HG03457 (cell line): ENCODE data around the gene SDK1.
"Not testable (repeated sequence)": the region's sequence is repeated elsewhere in the genome, so short reads cannot be mapped to it uniquely, and the experiment has no call there.

ENCODE experiments used
- ATAC-seq: cut with Tn5 transposase; IDR thresholded peaks from one replicate; pipeline ENCODE4 v1.9.1; 2021; ENCODE audit warnings: moderate number of reproducible peaks; ENCODE audit not compliant: unreplicated experiment

SDK1 gene

GRCh38 chr7:4225881-4226523, 925.0 kb downstream of the SDK1 start:
- no peak for ATAC-seq

GRCh38 chr7:4226524-4226882, 925.5 kb downstream of the SDK1 start:
- no peak for ATAC-seq

- ATAC-seq: no peak
Observed at GRCh38 chr7:4227105-4228010, 926.3 kb downstream of the SDK1 start.

GRCh38 chr7:4230352-4230751, 929.3 kb downstream of the SDK1 start:
- no peak for ATAC-seq

- no peak for ATAC-seq
Observed at GRCh38 chr7:4233146-4233545, 932.1 kb downstream of the SDK1 start.

DNA sequence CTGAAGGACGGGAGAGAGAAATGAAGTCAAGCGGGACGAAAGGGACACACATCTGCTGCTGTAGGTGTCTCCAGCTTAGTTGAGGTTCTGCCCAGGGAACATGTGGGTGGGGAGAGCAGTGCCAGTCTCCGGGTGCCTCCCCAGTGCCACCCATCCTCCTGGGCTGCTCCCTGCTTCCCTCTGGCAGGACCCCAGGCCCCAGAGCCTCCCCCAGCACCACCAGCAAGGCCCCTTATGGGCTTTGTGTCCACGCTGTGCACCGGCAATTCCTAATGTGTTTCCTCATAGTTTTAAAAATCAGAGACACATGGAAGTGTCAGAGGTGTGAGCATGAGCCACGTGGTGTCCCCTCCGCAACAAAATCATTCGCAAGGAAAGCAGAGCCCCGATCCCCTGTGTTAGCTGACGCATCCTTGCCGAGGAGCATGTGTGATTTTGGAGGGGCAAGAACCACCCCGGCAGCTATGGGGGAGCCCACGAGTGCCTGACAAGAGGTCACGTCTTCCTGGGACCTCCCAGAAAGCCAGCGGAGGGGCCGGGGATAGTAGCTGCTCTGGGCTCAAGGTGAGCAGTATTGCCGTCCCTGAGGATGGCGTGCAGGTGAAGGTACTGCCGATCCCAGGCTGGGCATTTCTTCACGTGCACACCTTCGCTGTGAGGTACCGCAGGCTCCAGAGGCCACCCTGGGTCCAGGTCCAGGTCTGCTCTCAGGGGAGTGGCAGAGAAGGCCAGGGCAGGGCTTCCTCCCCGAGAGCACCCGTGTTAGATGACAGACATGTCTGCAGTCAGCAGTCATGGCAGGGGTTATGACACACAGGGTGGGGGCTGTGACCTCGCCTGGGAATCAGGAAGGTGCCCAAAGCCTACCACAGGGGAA, 932.8 kb downstream of the SDK1 start:
- ATAC-seq: no peak

DNA sequence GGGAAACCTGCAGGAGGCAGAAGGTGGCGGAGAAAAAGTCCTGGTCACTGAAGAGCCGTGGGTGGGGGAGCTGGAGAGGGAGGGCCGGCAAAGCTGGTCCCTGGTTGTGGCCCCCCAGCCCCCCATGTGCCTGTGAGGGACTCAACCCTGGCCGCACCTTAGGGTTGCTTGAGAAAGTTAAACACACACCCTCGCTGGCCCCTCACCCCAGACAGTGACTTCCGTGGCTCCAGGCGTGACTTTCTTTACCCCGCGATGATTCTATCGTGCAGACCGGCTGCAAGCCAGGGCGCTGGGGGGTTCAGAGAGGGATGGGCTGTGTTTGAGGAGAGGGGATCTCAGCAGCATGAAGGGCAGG, 933.4 kb downstream of the SDK1 start:
- no peak for ATAC-seq

DNA sequence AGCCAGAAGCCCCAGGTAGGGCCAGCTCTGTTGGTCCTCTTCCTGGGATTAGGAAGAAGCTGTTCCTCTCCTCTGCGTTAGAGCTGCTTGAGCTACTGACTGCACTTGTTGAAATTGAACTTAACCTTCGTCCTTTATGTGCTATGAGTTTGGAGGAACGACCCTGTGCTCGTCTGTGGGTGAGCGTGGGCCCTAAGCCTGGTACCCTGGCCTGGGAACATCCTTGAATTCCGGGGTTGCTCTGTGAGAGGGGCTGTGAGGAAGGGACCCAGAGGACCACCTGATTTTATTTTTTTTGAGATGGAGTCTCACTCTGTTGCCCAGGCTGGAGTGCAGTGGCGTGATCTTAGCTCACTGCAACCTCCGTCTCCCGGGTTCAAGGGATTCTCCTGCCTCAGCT, 933.8 kb downstream of the SDK1 start:
- ATAC-seq: no peak

GRCh38 chr7:4235596-4235995, 934.5 kb downstream of the SDK1 start:
- no peak for ATAC-seq

GRCh38 chr7:4236389-4236788, 935.3 kb downstream of the SDK1 start:
- ATAC-seq: no peak

- not testable (repeated sequence) for ATAC-seq
Observed at GRCh38 chr7:4236873-4237272, 935.8 kb downstream of the SDK1 start.

DNA sequence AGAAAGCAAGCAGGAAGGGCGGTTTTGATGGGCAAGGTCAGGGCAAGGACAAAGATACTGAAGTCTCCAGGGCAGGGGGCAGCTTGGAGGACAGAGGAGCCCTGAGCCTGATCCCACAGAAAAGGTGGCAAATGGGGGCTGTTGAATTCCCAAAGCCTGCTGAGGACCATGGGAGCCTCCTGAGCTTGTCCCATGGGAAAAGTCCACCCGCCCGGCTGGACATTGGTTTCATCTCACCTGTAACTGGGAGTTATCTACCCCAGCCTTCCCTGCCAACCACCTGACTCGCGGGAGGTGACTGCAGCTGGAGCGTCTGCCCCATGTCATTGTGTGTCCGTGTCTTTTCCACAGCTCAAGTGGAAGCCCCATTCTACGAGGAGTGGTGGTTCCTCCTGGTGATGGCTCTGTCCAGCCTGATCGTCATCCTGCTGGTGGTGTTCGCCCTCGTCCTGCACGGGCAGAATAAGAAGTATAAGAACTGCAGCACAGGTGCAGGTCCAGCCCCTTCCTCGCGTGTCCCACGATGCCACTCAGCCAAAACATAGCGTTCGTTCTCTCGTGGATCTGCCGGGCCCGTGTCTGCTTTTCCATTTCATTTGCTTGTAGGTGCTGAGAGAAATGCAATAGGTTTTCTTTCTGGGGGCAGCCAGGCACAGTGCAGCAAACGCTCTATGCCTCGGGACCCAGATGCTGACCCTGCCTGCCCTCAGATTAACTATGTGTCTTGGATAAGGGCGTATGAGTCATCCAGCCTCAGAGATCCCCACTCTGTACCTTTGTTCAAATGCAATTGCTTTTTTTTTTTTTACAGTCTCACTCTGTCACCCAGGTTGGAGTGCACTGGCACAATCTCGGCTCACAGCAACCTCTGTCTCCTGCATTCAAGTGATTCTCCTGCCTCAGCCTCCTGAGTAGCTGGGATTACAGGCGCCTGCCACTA, 936.5 kb downstream of the SDK1 start:
- ATAC-seq: no peak

DNA sequence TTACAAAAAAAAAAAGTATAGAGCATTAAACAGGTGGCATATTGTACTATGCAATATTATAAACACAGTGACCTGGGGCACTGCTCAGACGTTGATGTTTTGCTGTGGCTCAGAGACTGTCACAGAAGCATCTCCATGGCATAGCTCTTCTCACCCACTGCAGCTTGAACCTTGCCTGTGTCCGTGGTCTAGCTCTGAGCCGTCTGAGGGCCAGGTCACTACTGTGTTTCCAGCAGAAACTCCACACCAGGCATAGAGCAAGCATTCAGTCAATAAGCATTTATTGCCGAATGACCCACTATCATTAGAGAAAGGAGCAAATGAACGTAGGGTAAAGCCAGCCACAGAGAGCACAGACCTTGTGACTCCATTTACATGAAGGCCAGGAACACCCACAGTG, 937.8 kb downstream of the SDK1 start:
- no peak for ATAC-seq

- no peak for ATAC-seq
Observed at GRCh38 chr7:4240042-4240441, 939.0 kb downstream of the SDK1 start.

DNA sequence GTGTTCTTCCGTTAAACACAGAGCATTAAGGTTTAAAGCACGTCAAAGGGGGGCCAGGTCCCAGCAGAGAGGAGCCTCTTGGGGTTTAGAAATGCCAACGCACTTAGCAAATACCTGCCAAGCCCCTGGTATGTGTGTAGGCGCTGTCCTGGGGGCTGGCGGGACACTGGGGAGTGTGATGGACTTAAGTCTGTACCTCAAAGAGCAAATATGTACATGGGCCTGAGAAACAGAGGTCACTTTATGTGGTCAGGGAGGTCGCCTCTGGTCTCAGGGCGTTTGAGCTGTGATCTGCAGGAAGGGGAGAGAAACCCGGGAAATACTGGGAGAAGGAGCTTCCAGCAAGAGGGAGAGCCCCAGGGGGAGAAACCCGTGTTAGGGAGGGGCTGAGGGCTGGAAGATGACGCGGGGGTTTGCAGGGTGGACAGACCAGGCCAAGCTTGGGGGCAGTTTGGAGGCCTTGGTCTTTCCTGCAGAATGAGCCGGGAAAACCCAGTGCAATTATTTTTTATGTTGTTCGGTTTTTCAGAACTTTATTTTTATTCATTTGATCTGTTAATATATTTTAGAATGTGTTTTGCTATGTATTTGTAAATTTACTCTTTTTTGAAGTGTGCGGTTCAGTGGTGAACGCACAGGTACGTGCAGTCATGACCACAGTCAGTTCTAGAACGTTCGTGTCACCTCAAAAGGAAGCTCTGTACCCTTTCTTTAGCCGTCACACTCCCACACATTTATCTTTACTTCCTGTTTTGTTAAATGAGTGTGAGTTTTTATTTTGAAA, 939.7 kb downstream of the SDK1 start:
- ATAC-seq: no peak

- no peak for ATAC-seq
Observed at GRCh38 chr7:4241304-4241612, 940.2 kb downstream of the SDK1 start.

DNA sequence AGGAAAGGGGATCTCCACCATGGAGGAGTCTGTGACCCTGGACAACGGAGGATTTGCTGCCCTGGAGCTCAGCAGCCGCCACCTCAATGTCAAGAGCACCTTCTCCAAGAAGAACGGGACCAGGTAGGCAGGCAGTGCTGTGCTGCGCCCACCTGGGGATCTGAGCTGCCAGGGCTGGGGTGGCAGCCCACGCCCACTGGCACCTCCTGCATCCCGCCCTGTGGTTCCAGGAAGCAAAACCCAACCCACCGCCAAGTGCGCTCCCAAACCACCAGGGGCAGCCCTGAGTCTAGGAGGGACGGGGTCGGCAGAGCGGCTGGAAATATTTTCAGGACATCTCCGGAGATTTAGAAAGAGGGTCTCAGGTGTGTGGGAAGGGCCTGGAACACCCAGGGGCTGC, 940.7 kb downstream of the SDK1 start:
- ATAC-seq: no peak

DNA sequence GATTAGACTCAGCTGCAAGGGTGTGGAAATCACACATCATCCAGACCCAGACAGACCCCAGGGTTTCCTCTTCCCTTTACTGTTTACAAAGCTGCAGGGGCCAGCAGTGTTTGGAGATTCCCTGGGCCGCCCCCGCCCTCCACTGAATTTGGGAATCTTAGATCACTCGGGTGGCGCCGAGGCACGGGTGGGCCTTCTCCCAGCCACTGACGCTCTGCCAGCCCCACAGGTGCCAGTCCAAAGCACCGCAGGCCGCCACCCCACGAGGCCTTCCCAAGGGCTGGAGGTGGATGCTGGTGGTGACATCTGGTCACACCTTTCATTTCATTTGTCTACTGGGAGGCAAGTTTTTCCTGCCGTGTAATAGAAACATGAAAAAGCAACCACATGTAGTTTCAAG, 941.7 kb downstream of the SDK1 start:
- ATAC-seq: no peak

GRCh38 chr7:4244041-4244440, 943.0 kb downstream of the SDK1 start:
- ATAC-seq: no peak

DNA sequence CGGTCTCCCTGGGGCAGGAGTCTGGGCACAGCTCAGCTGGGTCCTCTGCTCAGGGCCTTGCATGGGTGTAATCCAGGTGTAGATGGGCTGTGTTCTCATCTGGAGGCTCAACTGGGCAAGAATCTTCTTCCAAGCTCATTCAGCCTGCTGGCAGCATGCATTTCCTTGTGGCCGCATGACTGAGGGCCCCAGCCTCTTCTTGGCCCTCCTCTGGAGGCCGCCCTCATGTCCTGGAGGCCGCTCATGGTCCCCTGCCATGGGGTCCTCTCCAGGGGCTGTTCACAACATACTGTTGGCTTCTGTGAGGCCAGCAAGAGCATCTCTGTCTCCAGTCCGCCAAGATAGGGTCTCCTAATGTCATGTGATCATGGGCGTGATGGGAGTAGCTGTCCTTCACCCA, 943.6 kb downstream of the SDK1 start:
- ATAC-seq: no peak
